B cell (primary cell): Measurements from ENCODE around the gene SNAPC3. TPM values are rescaled to one million over a fixed set of nuclear protein-coding genes. Genes with fewer than 3 reads are reported as not detected.
A peak's percentile ranks its signal among the peaks of the same experiment; 100 is the strongest.

Experiments
- ATAC-seq: fragments of 200-7000 bp; cut with Tn5 transposase; one replicate; pipeline ENCODE4 v1.10.0; 2021; ENCODE audit warnings: low read depth, mild to moderate bottlenecking, moderate number of reproducible peaks, moderate library complexity
- CTCF ChIA-PET: fragments of 350-600 bp; sonication (Branson Sonifier 250); formaldehyde crosslinking; loops from one replicate; lab custom pipeline; 2021; ENCODE audit warnings: antibody characterized with exemption, inconsistent platforms; lab: Charles Lee
- POLR2A ChIA-PET: fragments of 350-600 bp; sonication (Branson Sonifier 250); formaldehyde crosslinking; loops from one replicate; lab custom pipeline; 2021; ENCODE audit warnings: antibody characterized with exemption; lab: Charles Lee
- DNase-seq: peaks from one replicate; pipeline ENCODE4 v3.0.0; 2013
- H2AFZ ChIP-seq: 2 replicates; pipeline ENCODE4 v1.6.1; 2012; ENCODE audit warnings: mild to moderate bottlenecking, low read depth, low read length; ENCODE audit not compliant: insufficient read depth, poor library complexity, severe bottlenecking
- H3K27ac ChIP-seq, 2 donors: 1 replicate in 1 of 2; 2 replicates in 1 of 2; pipeline ENCODE4 v1.5.1; 2012 to 2013; ENCODE audit warnings: low read length in 2 of 2, mild to moderate bottlenecking in 2 of 2, moderate library complexity in 1 of 2
- H3K27me3 ChIP-seq, 4 experiments: fragments of 200-600 bp in 1 of 4; sonication (generic) in 1 of 4; replicated peaks in 1 of 4; 1 replicate in 2 of 4; 2 replicates in 2 of 4; pipeline versions ENCODE4 v1.6.1 to v1.7.0; 2013 to 2016; ENCODE audit warnings: low read length in 3 of 4, mild to moderate bottlenecking in 2 of 4, mixed read lengths in 1 of 4, moderate library complexity in 1 of 4; ENCODE audit not compliant: insufficient read depth in 4 of 4, control insufficient read depth in 3 of 4; ENCODE audit errors: control extremely low read depth in 1 of 4
- H3K36me3 ChIP-seq, 2 experiments: replicated peaks in 1 of 2; 1 replicate in 1 of 2; 2 replicates in 1 of 2; pipeline versions ENCODE4 v1.6.1 to v1.7.1; 2013; ENCODE audit warnings: low read length in 1 of 2; ENCODE audit not compliant: insufficient read depth in 2 of 2, control insufficient read depth in 1 of 2; ENCODE audit errors: control extremely low read depth in 1 of 2, extremely low read depth in 1 of 2
- H3K4me1 ChIP-seq, 2 donors: fragments of 200-600 bp in 1 of 2; sonication (generic) in 1 of 2; 1 replicate in 1 of 2; 2 replicates in 1 of 2; pipeline versions ENCODE4 v1.5.1 to v1.6.1; 2013 to 2017; ENCODE audit warnings: low read length in 2 of 2; ENCODE audit not compliant: control insufficient read depth in 2 of 2, insufficient read depth in 2 of 2
- H3K4me2 ChIP-seq: replicated peaks from 2 replicates; pipeline ENCODE3; 2012; ENCODE audit warnings: mild to moderate bottlenecking, low read depth, low read length; ENCODE audit not compliant: poor library complexity, severe bottlenecking
- H3K4me3 ChIP-seq, 5 experiments: fragments of 200-600 bp in 1 of 5; sonication (generic) in 1 of 5; 1 replicate in 3 of 5; 2 replicates in 2 of 5; pipeline versions ENCODE4 v1.5.1 to v1.7.0; 2011 to 2016; ENCODE audit warnings: low read length in 4 of 5, mild to moderate bottlenecking in 4 of 5, low read depth in 2 of 5, control low read depth in 1 of 5, moderate library complexity in 1 of 5; ENCODE audit not compliant: insufficient read depth in 1 of 5; ENCODE audit errors: control extremely low read depth in 1 of 5, extremely low read depth in 1 of 5
- H3K79me2 ChIP-seq: fragments of 200-600 bp; sonication (generic); one replicate; pipeline ENCODE4 v1.6.0; 2016; ENCODE audit warnings: low read length; ENCODE audit not compliant: control insufficient read depth, insufficient read depth
- H3K9ac ChIP-seq: fragments of 200-600 bp; sonication (generic); 2 replicates; pipeline ENCODE4 v1.6.1; 2017; ENCODE audit warnings: mild to moderate bottlenecking, low read length, moderate library complexity
- H3K9me3 ChIP-seq, 3 donors: one replicate each; pipeline versions ENCODE4 v1.6.1 to v1.7.1; 2013; ENCODE audit warnings: low read length in 2 of 3; ENCODE audit not compliant: control insufficient read depth in 2 of 3, insufficient read depth in 1 of 3; ENCODE audit errors: control extremely low read depth in 1 of 3
- H4K20me1 ChIP-seq: 2 replicates; pipeline ENCODE4 v1.6.0; 2012; ENCODE audit warnings: mild to moderate bottlenecking, low read length; ENCODE audit not compliant: insufficient read depth, control insufficient read depth, poor library complexity, severe bottlenecking
- H3K27ac Mint-ChIP-seq: one replicate; pipeline ENCODE4 v1.8.0; 2021; ENCODE audit warnings: mixed read lengths
- H3K27me3 Mint-ChIP-seq: one replicate; pipeline ENCODE4 v1.8.0; 2021; ENCODE audit warnings: mixed read lengths
- H3K4me1 Mint-ChIP-seq: one replicate; pipeline ENCODE4 v1.8.0; 2021; ENCODE audit warnings: mixed read lengths
- H3K4me3 Mint-ChIP-seq: one replicate; pipeline ENCODE4 v1.8.0; 2021; ENCODE audit warnings: mixed read lengths
- H3K9me3 Mint-ChIP-seq: one replicate; pipeline ENCODE4 v1.8.0; 2022; ENCODE audit warnings: mixed read lengths; ENCODE audit not compliant: insufficient read depth
- EZH2 ChIP-seq: IDR thresholded peaks from 2 replicates; pipeline ENCODE4 v1.6.1; 2012; ENCODE audit warnings: borderline replicate concordance, low read depth, mild to moderate bottlenecking, moderate library complexity, low read length; ENCODE audit not compliant: insufficient read depth, poor library complexity, severe bottlenecking
- WGBS: methylation state at CpG from one replicate; pipeline ENCODE4 v1.1.5; 2013; ENCODE audit warnings: missing lambda C conversion rate; ENCODE audit not compliant: insufficient coverage; 5-methylcytosine and 5-hydroxymethylcytosine counted together
- intact Hi-C: fragments of 100-400 bp; cut with micrococcal nuclease; formaldehyde crosslinking; loops from one replicate; pipeline ENCODE4 v1.10.0; 2022
- polyA plus RNA-seq: library from polyadenylated mRNA; depleted of rRNA; stranded (reverse); fragments of >200 nt; gene quantifications from 2 replicates; pipeline ENCODE4 v1.2.3, GENCODE V29; 2012
- total RNA-seq, 2 donors: library from RNA; stranded (reverse); fragments of 120-200 nt in 1 of 2; gene quantifications; 1 replicate in 1 of 2; 2 replicates in 1 of 2; pipeline versions ENCODE4 v1.2.3 to v1.2.4, GENCODE V29; 2013 to 2022
- TF ChIP-seq, protein P1 (sequence below): fragments of 200-600 bp; IDR thresholded peaks from one replicate; pipeline ENCODE4 v1.8.0; 2022; ENCODE audit warnings: antibody characterized with exemption, mild to moderate bottlenecking

Gene SNAPC3
- total and polyA plus RNA-seq, 2 donors (not counting 1 experiment from before 2014, with no cell fraction given): 16.6 to 48.3 TPM

DNA sequence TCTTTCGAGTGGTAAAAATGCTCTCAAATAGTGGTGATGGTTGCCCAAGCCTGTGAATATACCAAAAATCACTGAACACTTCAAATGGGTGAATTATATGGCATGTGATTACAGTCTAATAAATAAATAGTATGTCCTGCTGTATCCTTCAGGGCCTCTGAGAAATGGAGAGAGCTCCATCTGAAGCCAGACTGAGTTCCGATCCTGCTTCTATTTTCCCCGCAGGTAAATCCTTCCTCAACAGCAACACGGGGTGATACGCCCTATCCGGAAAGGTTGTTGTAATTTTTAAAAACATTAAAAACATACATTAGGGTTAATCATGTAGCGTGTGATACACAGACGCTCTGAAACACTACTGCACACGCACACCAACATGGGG lies 695 bp upstream of the SNAPC3 start:
- H3K27me3 Mint-ChIP-seq: no peaks in the 10 kb centered on the region
- no peaks in the 10 kb centered on the region for H3K9me3 Mint-ChIP-seq
- H3K4me1 Mint-ChIP-seq: peaks cover 36% of the 10 kb centered on the region
- no peaks in the 10 kb centered on the region for H3K9me3 ChIP-seq
- WGBS: 25% methylated on average over 3 of the region's 9 CpGs
- H3K27ac ChIP-seq: peak overlapping the region; percentile 68 to 74
- H3K4me1 ChIP-seq: peaks cover 26 to 29% of the 10 kb centered on the region in 2 donors
- H2AFZ ChIP-seq: peak overlapping the region; percentile 90
- H3K79me2 ChIP-seq: peaks cover 42% of the 10 kb centered on the region
- H3K27me3 ChIP-seq: no peaks in the 10 kb centered on the region
- peak overlapping the region; percentile 93 for H3K4me3 Mint-ChIP-seq
- peaks cover 0 to 4% of the 10 kb centered on the region in 2 experiments for H3K36me3 ChIP-seq
- intact Hi-C loops: loop anchor here (1.0 to 2.0 kb wide), 5 partner anchors 88 to 211 kb away; partner anchors contain the start of genes PSIP1 and TTC39B
- peak overlapping the region; percentile 75 for H3K4me2 ChIP-seq
- ATAC-seq: no peak
- peak overlapping the region; percentile 84 for H3K9ac ChIP-seq
- H3K27ac Mint-ChIP-seq: peak overlapping the region; percentile 84
- ChIA-PET CTCF (interaction anchor here (0.5 to 3.0 kb wide), 2 partner anchors 11 to 185 kb away, joined by 3 to 8 read pairs; no protein-coding TSS in a partner anchor), POLR2A (no interaction called here)
- peaks cover 4% of the 10 kb centered on the region for H4K20me1 ChIP-seq
- TF ChIP-seq, protein P1, sequence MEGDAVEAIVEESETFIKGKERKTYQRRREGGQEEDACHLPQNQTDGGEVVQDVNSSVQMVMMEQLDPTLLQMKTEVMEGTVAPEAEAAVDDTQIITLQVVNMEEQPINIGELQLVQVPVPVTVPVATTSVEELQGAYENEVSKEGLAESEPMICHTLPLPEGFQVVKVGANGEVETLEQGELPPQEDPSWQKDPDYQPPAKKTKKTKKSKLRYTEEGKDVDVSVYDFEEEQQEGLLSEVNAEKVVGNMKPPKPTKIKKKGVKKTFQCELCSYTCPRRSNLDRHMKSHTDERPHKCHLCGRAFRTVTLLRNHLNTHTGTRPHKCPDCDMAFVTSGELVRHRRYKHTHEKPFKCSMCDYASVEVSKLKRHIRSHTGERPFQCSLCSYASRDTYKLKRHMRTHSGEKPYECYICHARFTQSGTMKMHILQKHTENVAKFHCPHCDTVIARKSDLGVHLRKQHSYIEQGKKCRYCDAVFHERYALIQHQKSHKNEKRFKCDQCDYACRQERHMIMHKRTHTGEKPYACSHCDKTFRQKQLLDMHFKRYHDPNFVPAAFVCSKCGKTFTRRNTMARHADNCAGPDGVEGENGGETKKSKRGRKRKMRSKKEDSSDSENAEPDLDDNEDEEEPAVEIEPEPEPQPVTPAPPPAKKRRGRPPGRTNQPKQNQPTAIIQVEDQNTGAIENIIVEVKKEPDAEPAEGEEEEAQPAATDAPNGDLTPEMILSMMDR: no peak
- TF ChIP-seq EZH2: no peak
- peak overlapping the region; percentile 42 to 95 (median 87) for H3K4me3 ChIP-seq
- DNase-seq: no peak

DNA sequence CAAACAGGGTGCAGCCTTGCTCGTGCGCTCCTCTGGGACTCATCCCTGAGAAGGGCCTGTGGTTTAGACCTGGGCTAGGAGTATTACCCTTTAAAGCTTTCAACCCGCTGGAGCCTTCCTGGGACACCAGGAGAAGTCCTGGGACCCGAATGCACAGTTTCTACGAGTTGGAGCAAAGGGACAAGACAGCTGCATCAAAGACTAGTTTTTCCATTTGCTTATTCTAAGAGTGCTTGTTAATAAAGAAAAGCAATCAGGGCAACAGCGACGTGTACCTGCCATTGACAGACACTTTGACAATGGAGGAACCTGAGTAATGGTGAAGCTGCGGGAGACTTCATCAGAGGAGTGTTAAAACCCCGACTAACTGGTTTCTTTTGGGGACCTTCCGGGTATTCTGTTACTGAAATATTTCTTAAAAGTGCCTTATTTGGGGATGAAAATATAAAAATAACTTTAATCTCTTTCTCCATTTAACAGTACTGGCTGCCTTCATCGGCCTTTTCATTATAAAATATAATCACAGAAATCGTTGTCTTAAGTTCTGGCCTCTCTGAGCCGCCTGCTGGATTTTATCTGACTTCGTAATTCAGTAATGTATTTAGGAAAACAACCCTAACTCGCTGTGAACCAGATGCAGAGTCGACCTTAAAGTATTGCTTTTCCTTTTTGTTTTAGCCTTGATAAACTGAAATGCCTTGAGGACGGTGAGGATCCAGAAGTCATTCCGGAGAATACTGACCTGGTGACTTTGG lies 732 bp downstream of the SNAPC3 start:
- ATAC-seq: no peak
- ChIA-PET POLR2A (interaction anchor here (0.5 to 1.4 kb wide), 2 partner anchors 87 to 129 kb away, joined by 3 to 5 read pairs; partner anchors contain the start of gene PSIP1), CTCF (interaction anchor here (0.7 to 3.0 kb wide), 3 partner anchors 9 to 211 kb away, joined by 3 to 8 read pairs (median 3); no protein-coding TSS in a partner anchor)
- H3K4me1 Mint-ChIP-seq: peaks cover 42% of the 10 kb centered on the region
- Histone ChIP-seq H3K4me1 (peaks cover 35 to 37% of the 10 kb centered on the region in 2 donors), H3K9ac (peak overlapping the region; percentile 84), H3K27me3 (no peaks in the 10 kb centered on the region), H3K27ac (peak overlapping the region in 1 of 2 donors; percentile 53), H3K9me3 (no peaks in the 10 kb centered on the region), H4K20me1 (peaks cover 15% of the 10 kb centered on the region), H3K4me2 (peak overlapping the region; percentile 75), H3K4me3 (peak overlapping the region; percentile 73 to 95 (median 87)), H3K79me2 (peaks cover 56% of the 10 kb centered on the region), H2AFZ (peak overlapping the region; percentile 90), H3K36me3 (peaks cover 0 to 4% of the 10 kb centered on the region in 2 experiments)
- H3K27ac Mint-ChIP-seq: peak overlapping the region; percentile 84
- 2% methylated on average over 10 of the region's 18 CpGs for WGBS
- TF ChIP-seq, protein P1: no peak
- no peak for TF ChIP-seq EZH2
- intact Hi-C loops: loop anchor here (2.0 kb wide), 1 partner anchor 127 kb away; no protein-coding TSS in a partner anchor
- peak; percentile 11 for DNase-seq
- peak overlapping the region; percentile 93 for H3K4me3 Mint-ChIP-seq
- H3K27me3 Mint-ChIP-seq: no peaks in the 10 kb centered on the region
- H3K9me3 Mint-ChIP-seq: no peaks in the 10 kb centered on the region
